GM12801 (cell line): ENCODE measurements around the gene EPB41.

Source experiments
- TF ChIP-seq, protein P1 (sequence below): IDR thresholded peaks from one replicate; pipeline ENCODE4 v1.5.1; 2011; ENCODE audit warnings: control low read depth; ENCODE audit not compliant: insufficient read length; ENCODE audit errors: extremely low read depth

Gene EPB41

GRCh38 chr1:28954126-28954726 lies 39.9 kb downstream of the EPB41 start:
- TF ChIP-seq, protein P1, sequence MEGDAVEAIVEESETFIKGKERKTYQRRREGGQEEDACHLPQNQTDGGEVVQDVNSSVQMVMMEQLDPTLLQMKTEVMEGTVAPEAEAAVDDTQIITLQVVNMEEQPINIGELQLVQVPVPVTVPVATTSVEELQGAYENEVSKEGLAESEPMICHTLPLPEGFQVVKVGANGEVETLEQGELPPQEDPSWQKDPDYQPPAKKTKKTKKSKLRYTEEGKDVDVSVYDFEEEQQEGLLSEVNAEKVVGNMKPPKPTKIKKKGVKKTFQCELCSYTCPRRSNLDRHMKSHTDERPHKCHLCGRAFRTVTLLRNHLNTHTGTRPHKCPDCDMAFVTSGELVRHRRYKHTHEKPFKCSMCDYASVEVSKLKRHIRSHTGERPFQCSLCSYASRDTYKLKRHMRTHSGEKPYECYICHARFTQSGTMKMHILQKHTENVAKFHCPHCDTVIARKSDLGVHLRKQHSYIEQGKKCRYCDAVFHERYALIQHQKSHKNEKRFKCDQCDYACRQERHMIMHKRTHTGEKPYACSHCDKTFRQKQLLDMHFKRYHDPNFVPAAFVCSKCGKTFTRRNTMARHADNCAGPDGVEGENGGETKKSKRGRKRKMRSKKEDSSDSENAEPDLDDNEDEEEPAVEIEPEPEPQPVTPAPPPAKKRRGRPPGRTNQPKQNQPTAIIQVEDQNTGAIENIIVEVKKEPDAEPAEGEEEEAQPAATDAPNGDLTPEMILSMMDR: no peak

DNA sequence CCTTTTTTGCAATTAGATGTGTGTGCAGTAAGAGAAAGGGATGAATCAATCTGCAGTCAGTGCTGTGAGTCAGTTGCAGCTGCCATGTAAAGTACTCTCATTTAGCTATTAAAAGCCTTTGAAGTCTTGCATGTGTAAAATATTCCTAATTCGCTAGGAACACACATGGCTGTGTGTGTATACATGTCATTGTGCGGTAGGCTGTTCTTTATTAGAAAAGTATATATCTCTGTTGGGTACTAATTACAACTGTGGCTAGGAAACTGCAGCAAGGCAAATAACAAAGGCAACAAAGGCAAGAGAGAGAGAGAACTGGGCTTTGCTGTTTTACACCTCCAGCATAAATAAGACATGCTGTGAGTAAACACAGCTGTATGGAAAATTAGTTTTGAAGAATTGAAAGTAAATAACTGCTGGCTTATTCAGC lies 41.7 kb downstream of the EPB41 start:
- TF ChIP-seq, protein P1: no peak

GRCh38 chr1:28965271-28965870 lies 51.0 kb downstream of the EPB41 start:
- TF ChIP-seq, protein P1: no peak

- TF ChIP-seq, protein P1: no peak
Measured at GRCh38 chr1:28966617-28967016, 52.2 kb downstream of the EPB41 start.

DNA sequence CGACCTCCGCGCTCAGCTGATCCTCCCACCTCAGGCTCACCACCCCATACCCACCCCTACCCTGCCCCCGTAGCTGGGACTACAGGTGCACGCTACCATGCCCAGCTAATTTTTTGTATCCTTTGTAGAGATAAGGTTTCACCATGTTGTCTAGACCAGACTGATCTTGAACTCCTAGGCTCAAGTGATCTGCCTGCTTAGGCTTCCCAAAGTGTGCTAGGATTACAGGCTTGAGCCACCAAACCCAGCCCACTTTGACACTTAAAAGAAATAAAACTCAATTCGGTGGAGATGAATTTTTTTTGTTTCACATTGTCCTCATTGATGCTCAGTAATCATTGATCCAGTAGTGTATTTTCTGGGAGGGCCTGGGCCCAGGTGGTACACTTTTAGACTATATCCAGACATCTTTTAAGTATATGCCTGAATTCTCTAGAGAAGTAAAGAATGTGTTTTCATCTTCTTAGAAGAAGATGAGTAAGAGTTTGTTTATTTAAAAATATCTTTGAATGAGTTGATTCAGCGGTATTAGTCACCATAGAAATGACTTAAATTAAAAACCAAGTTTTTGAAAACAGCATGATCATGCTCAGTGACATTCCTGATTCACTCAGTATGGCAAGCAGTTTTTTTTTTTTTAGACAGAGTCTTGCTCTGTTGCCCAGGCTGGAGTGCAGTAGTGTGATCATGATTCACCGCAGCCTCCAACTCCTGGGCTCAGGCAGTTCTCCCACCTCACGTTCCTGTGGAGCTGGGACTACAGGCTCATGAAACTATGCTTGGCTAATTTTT lies 57.8 kb downstream of the EPB41 start:
- TF ChIP-seq, protein P1: no peak

- TF ChIP-seq, protein P1: no peak
Measured at GRCh38 chr1:28973596-28974421, 59.4 kb downstream of the EPB41 start.

- TF ChIP-seq, protein P1: no peak
Measured at GRCh38 chr1:28974432-28974831, 60.1 kb downstream of the EPB41 start.
